Measurements from ENCODE around the gene CSF2RB.

The CSF2RB gene

DNA sequence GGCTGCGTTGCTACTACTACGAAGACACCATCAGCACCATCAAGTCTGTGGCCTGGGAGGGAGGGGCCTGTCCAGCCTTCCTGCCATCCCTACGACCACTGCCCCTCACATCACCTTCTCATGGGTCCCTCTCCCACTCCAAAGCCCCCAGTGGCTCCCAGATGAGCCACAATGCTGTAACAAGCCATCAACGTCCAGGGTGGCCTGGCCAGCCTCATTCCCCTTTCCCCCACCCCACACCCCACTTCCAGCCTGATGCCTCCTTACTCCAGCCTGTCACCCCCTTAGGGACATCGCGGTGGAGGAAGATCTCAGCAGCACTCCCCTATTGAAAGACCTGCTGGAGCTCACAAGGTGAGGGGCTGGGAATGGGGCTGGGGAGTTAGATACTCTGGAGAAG is 37.7 kb upstream of the CSF2RB start:
- DNase-seq (ENCODE audit: insufficient read length, low spot score), result no peak
- no peak for TF ChIP-seq CTCF (IDR thresholded peaks at IDR 0.05; ENCODE audit: insufficient read depth, missing control alignments)
- FAIRE-seq, result no peak

GRCh38 chr22:36879775-36880174 is 33.7 kb upstream of the CSF2RB start:
- DNase-seq (ENCODE audit: insufficient read length, low spot score) (no peak), FAIRE-seq (no peak)
- no peak for TF ChIP-seq CTCF (IDR thresholded peaks at IDR 0.05; ENCODE audit: insufficient read depth, missing control alignments)

DNA sequence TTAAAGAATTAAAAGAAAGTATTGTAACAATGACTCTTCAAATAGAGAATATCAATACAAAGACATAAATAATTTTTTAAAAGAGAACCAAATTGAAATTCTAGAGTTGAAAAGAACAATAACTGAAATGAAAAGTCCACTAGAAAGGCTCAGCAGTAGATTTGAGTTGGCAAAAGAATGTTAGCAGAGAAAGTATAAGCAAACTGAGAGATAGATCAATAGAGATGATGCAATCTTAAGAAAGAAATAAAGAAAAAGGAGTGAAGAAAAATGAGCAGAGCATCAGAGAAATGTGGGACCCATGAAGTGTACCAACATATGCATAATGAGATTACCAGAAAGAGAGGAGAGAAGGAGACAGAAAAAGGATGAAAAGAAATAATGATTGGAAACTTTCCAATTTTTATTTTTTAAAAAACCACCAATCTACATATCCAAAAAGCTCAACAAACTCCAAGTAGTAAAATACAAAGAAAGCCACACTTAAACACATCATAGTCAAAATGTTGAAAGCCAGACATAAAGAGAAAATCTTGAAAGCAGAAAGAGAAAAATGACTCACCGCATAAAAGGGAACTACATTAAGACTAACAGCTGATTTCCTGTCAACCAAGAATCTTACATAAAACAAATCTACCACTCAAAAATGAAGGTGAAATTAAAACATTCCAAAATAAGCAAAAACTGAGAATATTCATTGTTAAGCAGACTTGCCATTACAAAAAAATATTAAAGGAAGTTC is 31.8 kb upstream of the CSF2RB start:
- no peak for TF ChIP-seq CTCF (IDR thresholded peaks at IDR 0.05; ENCODE audit: insufficient read depth, missing control alignments)
- DNase-seq (ENCODE audit: insufficient read length, low spot score) (no peak), FAIRE-seq (no peak)

DNA sequence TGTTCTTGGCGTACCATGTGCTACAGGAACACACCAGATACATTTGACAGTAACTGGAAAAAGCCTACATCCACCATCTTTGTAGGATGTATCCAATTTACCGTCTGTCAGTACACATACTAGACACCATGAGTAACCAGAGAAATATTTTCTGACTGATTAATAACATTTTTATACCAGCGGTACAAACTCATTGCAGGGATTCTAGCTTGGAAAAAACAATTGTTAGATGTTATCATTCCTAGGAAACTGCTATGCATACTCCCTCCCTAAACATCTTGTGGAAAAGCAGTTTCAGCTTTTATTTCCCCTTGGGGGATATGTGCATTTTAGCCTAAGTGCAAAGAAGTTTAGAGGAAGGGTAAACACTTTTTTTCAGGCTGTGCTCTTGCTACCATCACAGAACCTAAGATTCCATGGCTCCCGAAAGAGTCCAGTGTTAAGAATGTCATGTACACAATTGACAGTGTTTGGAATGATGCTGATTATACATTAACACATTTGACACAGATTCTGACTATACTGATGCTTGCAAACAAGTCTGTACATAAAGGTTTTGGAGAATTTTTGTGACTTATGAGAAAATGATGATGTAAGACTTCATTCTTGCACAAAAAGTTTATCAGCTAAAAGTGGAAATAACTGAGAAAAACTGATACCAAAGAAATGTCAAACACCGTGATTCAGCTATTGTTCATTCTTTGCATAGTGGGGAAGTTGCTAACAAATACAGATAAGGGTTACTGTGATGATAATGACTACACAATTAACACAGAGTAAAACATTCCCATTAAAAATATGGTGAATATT is 28.9 kb upstream of the CSF2RB start:
- DNase-seq (ENCODE audit: insufficient read length, low spot score), result no peak
- FAIRE-seq, result no peak
- TF ChIP-seq CTCF (IDR thresholded peaks at IDR 0.05; ENCODE audit: insufficient read depth, missing control alignments), result no peak

DNA sequence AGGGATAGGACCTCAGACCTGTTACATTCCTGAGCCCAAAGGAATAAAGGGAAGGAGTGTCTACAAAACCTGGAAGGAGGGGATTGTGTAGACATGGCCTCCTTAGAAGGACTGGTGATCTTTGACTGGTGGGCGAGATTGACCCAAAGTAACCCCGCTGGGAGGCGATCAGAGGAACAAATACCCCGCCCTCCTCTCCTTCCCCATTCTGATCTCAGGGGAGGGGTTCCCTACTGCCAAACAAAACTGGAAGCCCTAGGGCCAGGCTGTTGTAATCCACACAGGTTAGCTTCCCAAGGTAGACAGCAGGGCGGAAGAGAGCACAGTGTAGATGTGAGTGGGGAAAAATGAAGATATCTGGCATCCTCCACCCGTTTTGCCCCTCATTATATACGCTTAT is 28.0 kb upstream of the CSF2RB start:
- no peak for TF ChIP-seq CTCF (IDR thresholded peaks at IDR 0.05; ENCODE audit: insufficient read depth, missing control alignments)
- DNase-seq (ENCODE audit: insufficient read length, low spot score) (no peak), FAIRE-seq (no peak)

DNA sequence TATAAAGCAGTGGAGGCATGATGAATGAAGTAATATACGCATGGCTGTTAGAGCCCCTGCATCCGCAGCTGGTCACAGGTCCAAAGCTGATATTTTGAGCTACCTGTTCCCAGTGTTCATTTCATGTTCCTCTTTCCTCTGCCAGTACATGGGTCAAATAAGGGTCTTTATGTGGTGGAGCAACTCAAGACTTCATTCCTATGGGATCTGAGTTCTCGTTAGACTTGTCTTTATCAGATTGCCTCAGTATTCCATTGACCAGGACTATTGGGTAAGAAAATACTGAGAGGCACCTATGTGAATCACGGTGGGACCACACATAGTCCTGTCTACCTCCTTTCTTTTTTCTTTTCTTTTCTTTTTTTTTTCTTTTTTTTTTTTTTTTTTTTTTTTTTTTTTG is 27.4 kb upstream of the CSF2RB start:
- DNase-seq (ENCODE audit: insufficient read length, low spot score) (no peak), FAIRE-seq (no peak)
- no peak for TF ChIP-seq CTCF (IDR thresholded peaks at IDR 0.05; ENCODE audit: insufficient read depth, missing control alignments)

GRCh38 chr22:36887162-36887561 is 26.3 kb upstream of the CSF2RB start:
- FAIRE-seq (no peak), DNase-seq (ENCODE audit: insufficient read length, low spot score) (no peak)
- TF ChIP-seq CTCF (IDR thresholded peaks at IDR 0.05; ENCODE audit: insufficient read depth, missing control alignments), result no peak

Measured in D721Med (cell line).